ENCODE data around the gene HSP90B1.

GRCh38 chr12:103957865-103958388, 27.7 kb downstream of the HSP90B1 start:
- TF ChIP-seq CTCF (conservative IDR thresholded peaks at IDR 0.05) (no peak), EZH2 (IDR thresholded peaks at IDR 0.05; ENCODE audit: low read depth) (no peak)
